ENCODE data around the gene LATS2.

GRCh38 chr13:21100994-21101757 lies 39.8 kb upstream of the LATS2 start:
- TF ChIP-seq ZNF24 (tag by site-specific recombination; IDR thresholded peaks at IDR 0.05) (no peak), CTCF (tag by site-specific recombination; IDR thresholded peaks at IDR 0.05) (no peak), REST (tag by site-specific recombination; IDR thresholded peaks at IDR 0.05) (no peak), ATF2 (tag by site-specific recombination; IDR thresholded peaks at IDR 0.05; ENCODE audit: low read depth) (no peak), PBX3 (CRISPR knock-in tag; IDR thresholded peaks at IDR 0.05) (no peak), ZNF416 (tag by site-specific recombination; IDR thresholded peaks at IDR 0.05) (no peak), ZNF121 (tag by site-specific recombination; IDR thresholded peaks at IDR 0.05) (no peak), ZNF529 (tag by site-specific recombination; IDR thresholded peaks at IDR 0.05; ENCODE audit: insufficient replicate concordance) (no peak), MYNN (tag by site-specific recombination; IDR thresholded peaks at IDR 0.05; ENCODE audit: borderline replicate concordance) (no peak), SP7 (tag by site-specific recombination; IDR thresholded peaks at IDR 0.05) (no peak), ZNF19 (tag by site-specific recombination; IDR thresholded peaks at IDR 0.05; ENCODE audit: low read depth) (no peak), ZSCAN30 (tag by site-specific recombination; IDR thresholded peaks at IDR 0.05) (no peak), ZNF585B (tag by site-specific recombination; IDR thresholded peaks at IDR 0.05) (no peak)

All from HEK293 (cell line).